Loucy (cell line): Measurements from ENCODE around the gene RUNX2.

ENCODE experiments used
- EZH2phosphoT487 ChIP-seq: fragments of 200-600 bp; IDR thresholded peaks from 2 replicates; pipeline ENCODE4 v1.6.1; 2018; ENCODE audit warnings: antibody characterized with exemption, mild to moderate bottlenecking, moderate library complexity, borderline replicate concordance
- TF ChIP-seq, protein P1 (sequence below): fragments of 200-600 bp; sonication (generic); conservative IDR thresholded peaks from 2 replicates; pipeline ENCODE4 v1.5.1; 2014; ENCODE audit warnings: mild to moderate bottlenecking, antibody characterized with exemption, low read length

DNA sequence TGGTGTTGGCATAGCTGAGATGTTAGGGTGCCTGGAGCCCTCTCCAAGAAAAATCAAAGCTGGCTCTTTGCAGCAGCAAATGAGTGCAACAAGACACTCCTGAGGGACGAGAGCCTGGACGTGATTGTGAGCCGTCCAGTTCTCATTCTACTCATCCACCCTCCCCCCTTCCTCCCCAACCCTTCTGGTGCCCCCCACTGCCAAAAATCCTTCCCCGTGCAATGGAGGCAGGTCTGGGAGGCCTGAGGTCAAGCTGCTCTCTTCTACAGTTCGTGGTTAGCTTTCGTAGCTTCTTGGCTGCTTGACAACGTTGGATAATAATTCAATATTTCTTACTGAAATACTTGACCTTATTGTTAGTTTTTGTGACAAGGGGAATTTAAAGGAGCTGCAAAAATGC lies 234.9 kb downstream of the RUNX2 start:
- TF ChIP-seq, protein P1, sequence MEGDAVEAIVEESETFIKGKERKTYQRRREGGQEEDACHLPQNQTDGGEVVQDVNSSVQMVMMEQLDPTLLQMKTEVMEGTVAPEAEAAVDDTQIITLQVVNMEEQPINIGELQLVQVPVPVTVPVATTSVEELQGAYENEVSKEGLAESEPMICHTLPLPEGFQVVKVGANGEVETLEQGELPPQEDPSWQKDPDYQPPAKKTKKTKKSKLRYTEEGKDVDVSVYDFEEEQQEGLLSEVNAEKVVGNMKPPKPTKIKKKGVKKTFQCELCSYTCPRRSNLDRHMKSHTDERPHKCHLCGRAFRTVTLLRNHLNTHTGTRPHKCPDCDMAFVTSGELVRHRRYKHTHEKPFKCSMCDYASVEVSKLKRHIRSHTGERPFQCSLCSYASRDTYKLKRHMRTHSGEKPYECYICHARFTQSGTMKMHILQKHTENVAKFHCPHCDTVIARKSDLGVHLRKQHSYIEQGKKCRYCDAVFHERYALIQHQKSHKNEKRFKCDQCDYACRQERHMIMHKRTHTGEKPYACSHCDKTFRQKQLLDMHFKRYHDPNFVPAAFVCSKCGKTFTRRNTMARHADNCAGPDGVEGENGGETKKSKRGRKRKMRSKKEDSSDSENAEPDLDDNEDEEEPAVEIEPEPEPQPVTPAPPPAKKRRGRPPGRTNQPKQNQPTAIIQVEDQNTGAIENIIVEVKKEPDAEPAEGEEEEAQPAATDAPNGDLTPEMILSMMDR = no peak
- no peak for TF ChIP-seq EZH2phosphoT487
